ENCODE results near the gene ANK2. TPM values are rescaled to one million over a fixed set of nuclear protein-coding genes. Genes with fewer than 3 reads are reported as not detected.

ANK2 gene
- total and polyA plus RNA-seq, 2 of the 13 experiments (the other 11 are each of a cell fraction or from before 2014, with no cell fraction given): 2.7 to 15.1 TPM

- no peak for TF ChIP-seq ZNF383 (CRISPR knock-in tag; IDR thresholded peaks at IDR 0.05; ENCODE audit: borderline replicate concordance)
- TF ChIP-seq, protein P1, sequence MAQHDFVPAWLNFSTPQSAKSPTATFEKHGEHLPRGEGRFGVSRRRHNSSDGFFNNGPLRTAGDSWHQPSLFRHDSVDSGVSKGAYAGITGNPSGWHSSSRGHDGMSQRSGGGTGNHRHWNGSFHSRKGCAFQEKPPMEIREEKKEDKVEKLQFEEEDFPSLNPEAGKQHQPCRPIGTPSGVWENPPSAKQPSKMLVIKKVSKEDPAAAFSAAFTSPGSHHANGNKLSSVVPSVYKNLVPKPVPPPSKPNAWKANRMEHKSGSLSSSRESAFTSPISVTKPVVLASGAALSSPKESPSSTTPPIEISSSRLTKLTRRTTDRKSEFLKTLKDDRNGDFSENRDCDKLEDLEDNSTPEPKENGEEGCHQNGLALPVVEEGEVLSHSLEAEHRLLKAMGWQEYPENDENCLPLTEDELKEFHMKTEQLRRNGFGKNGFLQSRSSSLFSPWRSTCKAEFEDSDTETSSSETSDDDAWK (CRISPR knock-in tag; IDR thresholded peaks at IDR 0.05): no peak
These were observed 129.6 kb downstream of the ANK2 start (continued) for GRCh38 chr4:113179091-113179490.

GRCh38 chr4:113179996-113180395 is 130.5 kb downstream of the ANK2 start:
- FAIRE-seq (no peak), DNase-seq (ENCODE audit: low spot score) (no peak), ATAC-seq (no peak)
- no peak overlapping the region for H3K4me2 ChIP-seq (ENCODE audit: low read depth, low read length)
- H4K20me1 ChIP-seq (ENCODE audit: insufficient read depth, low read length): no peaks in the 10 kb centered on the region
- in situ Hi-C loops (cut with HindIII; ENCODE audit: extremely low pct_ligation_motif_present, low pct_unique_long_range_greater_than_20kb): no loop called here
- no peak overlapping the region for H3K4me3 ChIP-seq (replicated peaks in 1 of 3; ENCODE audit: insufficient read depth in 1 of 3, low read depth in 2 of 3, low read length in 3 of 3)
- peaks cover 38% of the 10 kb centered on the region for H3K4me1 ChIP-seq (ENCODE audit: insufficient read depth, low read length)
- H3K79me2 ChIP-seq (ENCODE audit: insufficient read depth, low read length): no peaks in the 10 kb centered on the region
- H3K27me3 ChIP-seq (ENCODE audit: control insufficient read depth in 1 of 2, insufficient read depth in 2 of 2, low read length in 2 of 2): no peaks in the 10 kb centered on the region; a peak in 1 of 5 replicates
- no peaks in the 10 kb centered on the region for H3K9me3 ChIP-seq (ENCODE audit: low read length)
- ChIA-PET POLR2A (interaction anchor here (1.7 kb wide), 1 partner anchor 32 kb away, joined by 9 read pairs; no protein-coding TSS in a partner anchor), CTCF (ENCODE audit: low intra/inter-chr PET ratio, low total read pairs) (no interaction called here)
- WGBS (ENCODE audit: low lambda C conversion rate): 63% methylated on average over 2 of the region's 2 CpGs
- H3K9ac ChIP-seq (ENCODE audit: insufficient read depth, low read depth, low read length): no peak overlapping the region
- no TSS peak for BruUV-seq (replicated peaks)
- intact Hi-C loops (cut with micrococcal nuclease; ENCODE audit: unreplicated experiment): no loop called here
- H3K27ac ChIP-seq (ENCODE audit: extremely low read length, insufficient read depth, low read length): no peak overlapping the region
- no peaks in the 10 kb centered on the region for H3K36me3 ChIP-seq (replicated peaks in 1 of 2; ENCODE audit: control insufficient read depth in 1 of 2, insufficient read depth in 2 of 2, low read length in 2 of 2)
- H2AFZ ChIP-seq (ENCODE audit: low read length): no peak overlapping the region
- TF ChIP-seq MED1 (CRISPR knock-in tag; IDR thresholded peaks at IDR 0.05): no peak
- TF ChIP-seq ZNF652 (CRISPR knock-in tag; IDR thresholded peaks at IDR 0.05; ENCODE audit: borderline replicate concordance, low read depth): peak; percentile 25; the same call in 1 of the 2 replicates
